ENCODE data around the gene XPC. TPM values are rescaled to one million over a fixed set of nuclear protein-coding genes. Genes with fewer than 3 reads are reported as not detected.

XPC gene
- total and polyA plus RNA-seq, 2 donors from 2014 or later: 15.9 to 44.4 TPM

GRCh38 chr3:14222900-14223594 lies 44.6 kb upstream of the XPC start:
- H3K27me3 ChIP-seq (ENCODE audit: control insufficient read depth, insufficient read depth, low read length): no peaks in the 10 kb centered on the region
- no peaks in the 10 kb centered on the region for H3K36me3 ChIP-seq (ENCODE audit: control insufficient read depth in 2 of 3, insufficient read depth in 3 of 3, low read length in 3 of 3)
- H3K4me3 ChIP-seq (ENCODE audit: low read length in 3 of 3): no peak overlapping the region
- no peak for FAIRE-seq
- no peak overlapping the region for H3K9ac ChIP-seq (ENCODE audit: low read length in 3 of 3)
- TF ChIP-seq, protein P1, sequence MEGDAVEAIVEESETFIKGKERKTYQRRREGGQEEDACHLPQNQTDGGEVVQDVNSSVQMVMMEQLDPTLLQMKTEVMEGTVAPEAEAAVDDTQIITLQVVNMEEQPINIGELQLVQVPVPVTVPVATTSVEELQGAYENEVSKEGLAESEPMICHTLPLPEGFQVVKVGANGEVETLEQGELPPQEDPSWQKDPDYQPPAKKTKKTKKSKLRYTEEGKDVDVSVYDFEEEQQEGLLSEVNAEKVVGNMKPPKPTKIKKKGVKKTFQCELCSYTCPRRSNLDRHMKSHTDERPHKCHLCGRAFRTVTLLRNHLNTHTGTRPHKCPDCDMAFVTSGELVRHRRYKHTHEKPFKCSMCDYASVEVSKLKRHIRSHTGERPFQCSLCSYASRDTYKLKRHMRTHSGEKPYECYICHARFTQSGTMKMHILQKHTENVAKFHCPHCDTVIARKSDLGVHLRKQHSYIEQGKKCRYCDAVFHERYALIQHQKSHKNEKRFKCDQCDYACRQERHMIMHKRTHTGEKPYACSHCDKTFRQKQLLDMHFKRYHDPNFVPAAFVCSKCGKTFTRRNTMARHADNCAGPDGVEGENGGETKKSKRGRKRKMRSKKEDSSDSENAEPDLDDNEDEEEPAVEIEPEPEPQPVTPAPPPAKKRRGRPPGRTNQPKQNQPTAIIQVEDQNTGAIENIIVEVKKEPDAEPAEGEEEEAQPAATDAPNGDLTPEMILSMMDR (IDR thresholded peaks at IDR 0.05; ENCODE audit: borderline replicate concordance, extremely low read depth, insufficient read depth): no peak
- H3K4me1 ChIP-seq (ENCODE audit: control insufficient read depth in 2 of 3, insufficient read depth in 2 of 3, low read depth in 1 of 3, low read length in 3 of 3): peaks cover 0 to 2% (median 0%) of the 10 kb centered on the region in 3 donors
- intact Hi-C loops (cut with DNase I): no loop called here
- DNase-seq: no peak
- peaks cover 0 to 4% (median 3%) of the 10 kb centered on the region in 3 donors for H3K9me3 ChIP-seq (ENCODE audit: control insufficient read depth in 2 of 3, insufficient read depth in 1 of 3, low read length in 3 of 3)
- no peak overlapping the region for H3K27ac ChIP-seq (ENCODE audit: low read depth in 2 of 2, low read length in 2 of 2)

DNA sequence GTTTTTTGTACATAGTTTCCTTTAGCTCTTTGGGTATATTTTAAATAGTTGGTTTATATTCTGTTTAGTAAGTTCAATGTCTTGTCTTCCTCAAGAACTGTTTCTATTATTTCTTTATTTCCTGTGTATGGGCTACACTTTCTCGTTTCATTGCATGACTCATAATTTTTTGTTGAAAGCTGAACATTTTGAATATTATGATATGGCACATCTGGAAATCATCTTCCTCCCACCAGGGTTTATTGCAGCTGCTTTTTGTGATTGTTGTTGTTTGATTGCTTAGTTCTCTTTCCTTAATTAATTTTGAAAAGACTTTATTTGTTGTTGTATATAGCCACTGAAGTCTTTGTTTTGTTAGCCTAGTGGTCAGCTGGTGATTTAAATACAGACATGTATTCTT lies 44.1 kb upstream of the XPC start:
- H3K4me3 ChIP-seq (ENCODE audit: low read length in 3 of 3): no peak overlapping the region
- DNase-seq: no peak
- H3K36me3 ChIP-seq (ENCODE audit: control insufficient read depth in 2 of 3, insufficient read depth in 3 of 3, low read length in 3 of 3): no peaks in the 10 kb centered on the region
- no peak for FAIRE-seq
- H3K4me1 ChIP-seq (ENCODE audit: control insufficient read depth in 2 of 3, insufficient read depth in 2 of 3, low read depth in 1 of 3, low read length in 3 of 3): peaks cover 0 to 2% (median 0%) of the 10 kb centered on the region in 3 donors
- intact Hi-C loops (cut with DNase I): no loop called here
- H3K27ac ChIP-seq (ENCODE audit: low read depth in 2 of 2, low read length in 2 of 2): no peak overlapping the region
- H3K9ac ChIP-seq (ENCODE audit: low read length in 3 of 3): no peak overlapping the region
- peaks cover 0 to 4% (median 3%) of the 10 kb centered on the region in 3 donors for H3K9me3 ChIP-seq (ENCODE audit: control insufficient read depth in 2 of 3, insufficient read depth in 1 of 3, low read length in 3 of 3)
- no peaks in the 10 kb centered on the region for H3K27me3 ChIP-seq (ENCODE audit: control insufficient read depth, insufficient read depth, low read length)
- TF ChIP-seq, protein P1 (IDR thresholded peaks at IDR 0.05; ENCODE audit: borderline replicate concordance, extremely low read depth, insufficient read depth): no peak

DNA sequence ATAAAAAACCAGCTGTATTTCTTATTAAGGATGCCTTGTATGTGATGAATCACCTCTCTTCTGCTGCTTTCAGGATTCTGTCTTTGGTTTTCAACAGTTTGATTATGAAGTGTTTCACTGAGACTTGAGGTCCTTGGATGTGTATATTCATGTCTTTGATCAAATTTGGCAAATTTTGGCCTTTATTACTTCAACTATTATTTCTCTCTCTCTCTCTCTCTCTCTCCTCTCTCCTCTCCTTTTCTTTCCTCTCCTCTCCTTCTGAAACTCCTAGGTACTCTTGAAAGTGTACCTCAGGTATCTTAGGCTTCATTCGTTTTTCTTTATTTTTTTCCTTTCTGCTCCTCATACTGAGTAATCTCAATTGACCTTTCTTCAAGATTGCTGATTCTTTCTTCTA lies 43.5 kb upstream of the XPC start:
- TF ChIP-seq, protein P1 (IDR thresholded peaks at IDR 0.05; ENCODE audit: borderline replicate concordance, extremely low read depth, insufficient read depth): no peak
- intact Hi-C loops (cut with DNase I): no loop called here
- DNase-seq: no peak
- no peaks in the 10 kb centered on the region for H3K36me3 ChIP-seq (ENCODE audit: control insufficient read depth in 2 of 3, insufficient read depth in 3 of 3, low read length in 3 of 3)
- H3K4me1 ChIP-seq (ENCODE audit: control insufficient read depth in 2 of 3, insufficient read depth in 2 of 3, low read depth in 1 of 3, low read length in 3 of 3): peaks cover 0 to 2% (median 0%) of the 10 kb centered on the region in 3 donors
- no peak overlapping the region for H3K27ac ChIP-seq (ENCODE audit: low read depth in 2 of 2, low read length in 2 of 2)
- no peak overlapping the region for H3K9ac ChIP-seq (ENCODE audit: low read length in 3 of 3)
- H3K4me3 ChIP-seq (ENCODE audit: low read length in 3 of 3): no peak overlapping the region
- H3K27me3 ChIP-seq (ENCODE audit: control insufficient read depth, insufficient read depth, low read length): no peaks in the 10 kb centered on the region
- H3K9me3 ChIP-seq (ENCODE audit: control insufficient read depth in 2 of 3, insufficient read depth in 1 of 3, low read length in 3 of 3): peaks cover 0 to 4% (median 3%) of the 10 kb centered on the region in 3 donors
- no peak for FAIRE-seq
